Nephron (organoid): ENCODE results near the gene HES5.

Experiments used
- H3K27ac Mint-ChIP-seq, 3 experiments: 2 replicates each; pipeline ENCODE4 v1.8.0; 2020; ENCODE audit warnings: mixed read lengths in 3 of 3, mild to moderate bottlenecking in 2 of 3, moderate library complexity in 1 of 3
- H3K27me3 Mint-ChIP-seq: 2 replicates; pipeline ENCODE4 v1.8.0; 2021; ENCODE audit warnings: low read depth, mild to moderate bottlenecking, moderate library complexity, mixed read lengths
- H3K36me3 Mint-ChIP-seq: 2 replicates; pipeline ENCODE4 v1.8.0; 2020; ENCODE audit warnings: low read depth, mixed read lengths
- H3K4me1 Mint-ChIP-seq: 2 replicates; pipeline ENCODE4 v1.8.0; 2020; ENCODE audit warnings: mixed read lengths
- H3K4me3 Mint-ChIP-seq, 3 experiments: 2 replicates each; pipeline ENCODE4 v1.8.0; 2020; ENCODE audit warnings: mild to moderate bottlenecking in 3 of 3, mixed read lengths in 3 of 3, moderate library complexity in 2 of 3
- H3K9me3 Mint-ChIP-seq: 2 replicates; pipeline ENCODE4 v1.8.0; 2020; ENCODE audit warnings: mixed read lengths
- CTCF ChIP-seq, 3 experiments: fragments of 200-600 bp; sonication (generic); IDR thresholded peaks; one replicate each; pipeline ENCODE4 v1.5.0; 2021; ENCODE audit warnings: antibody characterized with exemption in 3 of 3; ENCODE audit not compliant: unreplicated experiment in 3 of 3

HES5 gene

GRCh38 chr1:2528611-2528965 is 1.5 kb downstream of the HES5 start:
- Mint-ChIP-seq H3K9me3 (no peaks in the 10 kb centered on the region), H3K4me1 (peaks cover 35% of the 10 kb centered on the region), H3K27ac (no peak overlapping the region), H3K4me3 (peak overlapping the region in 1 of 3 experiments; percentile 40), H3K36me3 (no peaks in the 10 kb centered on the region), H3K27me3 (peaks cover 64% of the 10 kb centered on the region)
- no peak for TF ChIP-seq CTCF (IDR thresholded peaks at IDR 0.05; ENCODE audit: unreplicated experiment in 3 of 3)

DNA sequence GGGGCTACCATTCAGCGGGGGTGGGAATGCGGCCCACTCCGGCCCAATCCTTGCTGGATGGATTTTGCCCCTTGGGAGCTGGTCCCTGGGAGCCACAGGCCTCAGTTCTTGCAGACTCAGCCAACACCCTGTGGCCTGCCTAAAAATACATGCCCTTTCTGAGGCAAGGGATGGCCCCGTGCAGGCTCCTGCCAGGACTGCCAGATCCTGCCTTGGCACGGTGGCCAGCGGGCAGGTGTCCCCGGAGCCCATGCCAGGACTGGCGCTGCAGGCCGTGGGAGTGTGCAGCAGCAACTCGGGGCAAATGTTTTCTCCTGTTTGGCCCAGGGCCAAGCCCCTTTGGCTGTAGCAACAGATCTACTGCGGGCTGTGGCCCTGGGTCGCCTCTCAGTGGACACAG is 2.0 kb downstream of the HES5 start:
- Mint-ChIP-seq H3K27ac (no peak overlapping the region), H3K4me3 (no peak overlapping the region), H3K27me3 (peaks cover 58% of the 10 kb centered on the region), H3K36me3 (no peaks in the 10 kb centered on the region), H3K9me3 (no peaks in the 10 kb centered on the region), H3K4me1 (peaks cover 30% of the 10 kb centered on the region)
- TF ChIP-seq CTCF (IDR thresholded peaks at IDR 0.05; ENCODE audit: unreplicated experiment in 3 of 3): no peak

DNA sequence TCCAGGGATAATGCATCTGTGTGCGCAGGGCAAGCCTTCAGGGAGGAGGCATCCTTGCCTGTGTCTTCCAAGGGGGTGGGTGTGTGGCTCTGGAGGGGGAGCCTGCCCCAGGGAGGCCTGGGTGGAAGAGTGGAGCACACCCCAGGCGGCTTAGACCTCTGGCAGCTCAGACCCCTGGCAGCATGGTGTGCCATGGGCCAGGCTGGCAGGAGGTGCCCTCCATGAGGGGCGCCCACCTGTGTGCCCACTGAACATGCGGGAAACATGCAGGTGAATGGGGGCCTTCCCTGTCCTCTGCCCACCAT is 2.6 kb downstream of the HES5 start:
- Mint-ChIP-seq H3K4me1 (peaks cover 35% of the 10 kb centered on the region), H3K27me3 (peaks cover 53% of the 10 kb centered on the region), H3K4me3 (peak overlapping the region in 2 of 3 experiments; percentile 97 to 99), H3K36me3 (peaks cover 3% of the 10 kb centered on the region), H3K9me3 (no peaks in the 10 kb centered on the region), H3K27ac (no peak overlapping the region)
- no peak for TF ChIP-seq CTCF (IDR thresholded peaks at IDR 0.05; ENCODE audit: unreplicated experiment in 3 of 3)

DNA sequence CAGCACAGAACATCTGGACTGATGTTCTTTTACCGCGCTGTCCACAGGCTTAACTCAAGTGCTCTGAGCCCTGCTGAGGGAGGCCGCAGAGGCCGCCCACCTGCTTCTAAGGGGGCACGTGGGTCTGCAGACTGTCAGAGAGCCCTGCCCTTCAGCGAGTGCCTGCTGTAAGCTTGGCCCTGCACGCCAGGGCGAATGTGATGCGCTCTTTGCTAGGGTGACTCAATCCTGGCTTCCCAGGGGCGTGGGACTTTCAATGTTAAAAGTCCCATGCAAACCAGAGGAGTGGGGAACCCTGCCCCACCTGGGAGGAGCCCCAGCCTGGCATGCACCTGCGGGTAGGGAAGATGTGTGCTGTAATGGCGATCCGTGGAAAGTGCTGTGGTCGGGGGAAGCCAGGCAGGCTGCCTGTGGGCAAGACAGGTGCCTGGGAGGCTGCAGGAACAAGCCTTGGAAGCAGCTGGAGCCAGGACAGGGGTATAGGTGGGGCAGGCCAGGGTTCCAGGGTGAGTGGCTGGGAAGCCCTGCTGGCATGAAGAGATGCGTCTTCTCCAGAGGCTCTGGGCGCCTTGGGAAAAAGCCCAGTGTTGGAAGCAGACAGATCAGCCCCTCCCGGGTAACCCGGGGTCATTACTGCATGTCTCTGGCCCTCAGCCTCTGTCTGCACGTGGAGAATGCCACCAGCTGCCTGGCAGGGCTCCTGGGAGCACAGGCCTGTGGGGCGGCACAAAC is 3.1 kb downstream of the HES5 start:
- H3K27ac Mint-ChIP-seq: peak overlapping the region in 2 of 3 experiments; percentile 52 to 96
- H3K27me3 Mint-ChIP-seq: peaks cover 49% of the 10 kb centered on the region
- H3K4me1 Mint-ChIP-seq: peaks cover 36% of the 10 kb centered on the region
- TF ChIP-seq CTCF (IDR thresholded peaks at IDR 0.05; ENCODE audit: unreplicated experiment in 3 of 3): no peak
- H3K9me3 Mint-ChIP-seq: no peaks in the 10 kb centered on the region
- peaks cover 6% of the 10 kb centered on the region for H3K36me3 Mint-ChIP-seq
- peak overlapping the region; percentile 64 to 99 (median 97) for H3K4me3 Mint-ChIP-seq

GRCh38 chr1:2525920-2526823 is 3.9 kb downstream of the HES5 start, which contains the start of gene PANK4:
TSS of gene PANK4 (minus strand) at chr1:2526596. CDS start at chr1:2526587, 9 bp downstream.
- H3K4me3 Mint-ChIP-seq: peak within 1 kb of the TSS; percentile 90 to 99 (median 97)
- H3K9me3 Mint-ChIP-seq: no peaks in the 10 kb centered on the region
- peaks cover 41% of the 10 kb centered on the region for H3K27me3 Mint-ChIP-seq
- peak in 2 of 3 experiments; percentile 19 to 21 for TF ChIP-seq CTCF (IDR thresholded peaks at IDR 0.05; ENCODE audit: unreplicated experiment in 3 of 3)
- H3K36me3 Mint-ChIP-seq: peaks cover 10% of the 10 kb centered on the region
- H3K4me1 Mint-ChIP-seq: peaks cover 36% of the 10 kb centered on the region
- peak within 1 kb of the TSS; percentile 96 to 99 (median 96) for H3K27ac Mint-ChIP-seq
